ENCODE results near the gene SMG7. TPM values are rescaled to one million over a fixed set of nuclear protein-coding genes. Genes with fewer than 3 reads are reported as not detected.

Gene SMG7
- total RNA-seq, 2 experiments from 2014 or later, result 35.2 to 39.1 TPM

- Mint-ChIP-seq H3K36me3 (ENCODE audit: low read depth) (no peaks in the 10 kb centered on the region), H3K4me1 (ENCODE audit: low read depth) (no peaks in the 10 kb centered on the region), H3K4me3 (no peak overlapping the region), H3K27ac (no peak overlapping the region), H3K27me3 (peaks cover 39% of the 10 kb centered on the region), H3K9me3 (no peaks in the 10 kb centered on the region)
- ATAC-seq (ENCODE audit: poor library complexity) (no peak), DNase-seq (no peak)
- Histone ChIP-seq H3K27me3 (ENCODE audit: control insufficient read depth in 1 of 2, insufficient read depth in 2 of 2, low read length in 2 of 2) (no peaks in the 10 kb centered on the region), H3K4me3 (ENCODE audit: low read length) (no peak overlapping the region), H3K36me3 (ENCODE audit: insufficient read depth, low read length) (no peaks in the 10 kb centered on the region), H3K4me1 (ENCODE audit: insufficient read depth, low read length) (no peaks in the 10 kb centered on the region), H3K27ac (ENCODE audit: low read depth in 1 of 2, low read length in 2 of 2) (no peak overlapping the region), H3K9me3 (ENCODE audit: control insufficient read depth in 1 of 2, insufficient read depth in 1 of 2, low read length in 2 of 2) (no peaks in the 10 kb centered on the region)
- ChIA-PET POLR2A (no interaction called here), CTCF (no interaction called here)
- intact Hi-C loops (cut with DNase I, micrococcal nuclease), result no loop called here
- TF ChIP-seq CTCF (IDR thresholded peaks at IDR 0.05), result no peak
Observed at GRCh38 chr1:183431840-183432547, 40.3 kb upstream of the SMG7 start.

DNA sequence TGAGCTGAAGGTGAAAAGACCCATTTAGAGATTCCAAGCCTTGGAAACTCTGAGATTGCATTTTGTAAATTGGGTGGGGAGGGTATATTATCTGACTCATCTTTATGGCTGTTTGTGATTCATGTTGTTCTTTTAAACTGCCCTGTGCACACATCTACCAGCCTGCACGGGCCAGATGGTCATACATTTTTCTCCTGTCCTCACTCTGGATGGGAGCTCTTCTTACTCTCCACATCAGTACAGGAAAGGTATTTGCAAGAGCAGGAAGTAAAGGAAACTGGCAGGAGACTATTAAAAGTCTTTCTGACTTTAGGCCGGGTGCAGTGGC is 39.8 kb upstream of the SMG7 start:
- Mint-ChIP-seq H3K9me3 (no peaks in the 10 kb centered on the region), H3K27me3 (peaks cover 39% of the 10 kb centered on the region), H3K4me1 (ENCODE audit: low read depth) (no peaks in the 10 kb centered on the region), H3K36me3 (ENCODE audit: low read depth) (no peaks in the 10 kb centered on the region), H3K4me3 (no peak overlapping the region), H3K27ac (no peak overlapping the region)
- no peaks in the 10 kb centered on the region for H3K36me3 ChIP-seq (ENCODE audit: insufficient read depth, low read length)
- H3K4me3 ChIP-seq (ENCODE audit: low read length), result no peak overlapping the region
- H3K4me1 ChIP-seq (ENCODE audit: insufficient read depth, low read length), result no peaks in the 10 kb centered on the region
- H3K9me3 ChIP-seq (ENCODE audit: control insufficient read depth in 1 of 2, insufficient read depth in 1 of 2, low read length in 2 of 2), result no peaks in the 10 kb centered on the region
- intact Hi-C loops (cut with DNase I, micrococcal nuclease), result no loop called here
- no peak for TF ChIP-seq CTCF (IDR thresholded peaks at IDR 0.05)
- CTCF ChIA-PET, result no interaction called here
- no peak for ATAC-seq (ENCODE audit: poor library complexity)
- POLR2A ChIA-PET, result no interaction called here
- DNase-seq, result no peak
- no peaks in the 10 kb centered on the region for H3K27me3 ChIP-seq (ENCODE audit: control insufficient read depth in 1 of 2, insufficient read depth in 2 of 2, low read length in 2 of 2)
- no peak overlapping the region for H3K27ac ChIP-seq (ENCODE audit: low read depth in 1 of 2, low read length in 2 of 2)

GRCh38 chr1:183433703-183434102 is 38.6 kb upstream of the SMG7 start:
- intact Hi-C loops (cut with DNase I, micrococcal nuclease), result no loop called here
- Mint-ChIP-seq H3K27me3 (peaks cover 41% of the 10 kb centered on the region), H3K9me3 (no peaks in the 10 kb centered on the region), H3K36me3 (ENCODE audit: low read depth) (no peaks in the 10 kb centered on the region), H3K4me1 (ENCODE audit: low read depth) (no peaks in the 10 kb centered on the region), H3K27ac (no peak overlapping the region), H3K4me3 (no peak overlapping the region)
- no peak for DNase-seq
- Histone ChIP-seq H3K4me1 (ENCODE audit: insufficient read depth, low read length) (no peaks in the 10 kb centered on the region), H3K27me3 (ENCODE audit: control insufficient read depth in 1 of 2, insufficient read depth in 2 of 2, low read length in 2 of 2) (no peaks in the 10 kb centered on the region), H3K4me3 (ENCODE audit: low read length) (no peak overlapping the region), H3K9me3 (ENCODE audit: control insufficient read depth in 1 of 2, insufficient read depth in 1 of 2, low read length in 2 of 2) (no peaks in the 10 kb centered on the region), H3K36me3 (ENCODE audit: insufficient read depth, low read length) (no peaks in the 10 kb centered on the region), H3K27ac (ENCODE audit: low read depth in 1 of 2, low read length in 2 of 2) (no peak overlapping the region)
- no peak for ATAC-seq (ENCODE audit: poor library complexity)
- ChIA-PET CTCF (no interaction called here), POLR2A (no interaction called here)
- TF ChIP-seq CTCF (IDR thresholded peaks at IDR 0.05), result no peak
